GM10847 (cell line): ENCODE measurements around the gene TRAPPC10.

ENCODE experiments used
- POLR2A ChIP-seq: IDR thresholded peaks from 2 replicates; pipeline ENCODE4 v1.6.1; 2011; ENCODE audit not compliant: insufficient read length; ENCODE audit errors: extremely low read depth

The TRAPPC10 gene

GRCh38 chr21:43989401-43989800 is 22.7 kb upstream of the TRAPPC10 start:
- no peak for TF ChIP-seq POLR2A

GRCh38 chr21:43991447-43991991 is 20.6 kb upstream of the TRAPPC10 start:
- TF ChIP-seq POLR2A: no peak

- no peak for TF ChIP-seq POLR2A
Observed at GRCh38 chr21:43992121-43992520, 20.0 kb upstream of the TRAPPC10 start.

- TF ChIP-seq POLR2A: no peak
Observed at GRCh38 chr21:43993420-43993934, 18.6 kb upstream of the TRAPPC10 start.

- no peak for TF ChIP-seq POLR2A
Observed at GRCh38 chr21:43994085-43994484, 18.0 kb upstream of the TRAPPC10 start.

- TF ChIP-seq POLR2A: no peak
Observed at GRCh38 chr21:43994646-43995045, 17.5 kb upstream of the TRAPPC10 start.

GRCh38 chr21:43995521-43996105 is 16.5 kb upstream of the TRAPPC10 start:
- TF ChIP-seq POLR2A: no peak

GRCh38 chr21:43997766-43998742 is 14.1 kb upstream of the TRAPPC10 start:
- TF ChIP-seq POLR2A: no peak

GRCh38 chr21:44000360-44000759 is 11.7 kb upstream of the TRAPPC10 start:
- no peak for TF ChIP-seq POLR2A

- TF ChIP-seq POLR2A: no peak
Observed at GRCh38 chr21:44002511-44002910, 9.6 kb upstream of the TRAPPC10 start.

GRCh38 chr21:44003307-44003966 is 8.7 kb upstream of the TRAPPC10 start:
- TF ChIP-seq POLR2A: no peak

- TF ChIP-seq POLR2A: no peak
Observed at GRCh38 chr21:44005071-44005470, 7.0 kb upstream of the TRAPPC10 start.

GRCh38 chr21:44005593-44005992 is 6.5 kb upstream of the TRAPPC10 start:
- no peak for TF ChIP-seq POLR2A

- no peak for TF ChIP-seq POLR2A
Observed at GRCh38 chr21:44006017-44006619, 6.0 kb upstream of the TRAPPC10 start.

GRCh38 chr21:44006656-44007055 is 5.5 kb upstream of the TRAPPC10 start:
- no peak for TF ChIP-seq POLR2A

GRCh38 chr21:44010429-44010828 is 1.7 kb upstream of the TRAPPC10 start:
- no peak for TF ChIP-seq POLR2A

GRCh38 chr21:44011123-44011522 is 986 bp upstream of the TRAPPC10 start:
- no peak for TF ChIP-seq POLR2A
